ENCODE results near the gene TNFRSF18.

The TNFRSF18 gene

DNA sequence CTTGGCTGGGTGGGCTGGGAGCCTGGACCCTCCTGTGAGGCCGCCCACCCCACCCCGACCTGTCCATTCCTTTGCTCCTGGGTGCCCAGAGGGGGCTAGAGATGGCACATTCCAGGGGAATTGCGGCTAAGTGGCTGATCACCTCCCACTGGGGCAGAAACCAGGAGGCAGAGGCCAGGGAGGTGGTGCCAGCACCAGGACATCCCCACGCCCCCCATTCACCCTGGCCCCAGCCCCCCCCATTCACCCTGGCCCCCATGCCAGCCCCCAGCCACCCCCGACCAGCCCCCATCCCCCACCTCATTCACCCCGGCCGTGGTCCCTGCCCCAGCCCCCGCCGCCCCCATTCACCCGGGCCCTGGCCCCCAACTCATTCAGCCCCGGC lies 33.9 kb upstream of the TNFRSF18 start:
- no peak overlapping the region for H3K4me3 ChIP-seq (ENCODE audit: control insufficient read depth, low read depth, low read length)
- DNase-seq (ENCODE audit: low read depth): no peak
- TF ChIP-seq, protein P1, sequence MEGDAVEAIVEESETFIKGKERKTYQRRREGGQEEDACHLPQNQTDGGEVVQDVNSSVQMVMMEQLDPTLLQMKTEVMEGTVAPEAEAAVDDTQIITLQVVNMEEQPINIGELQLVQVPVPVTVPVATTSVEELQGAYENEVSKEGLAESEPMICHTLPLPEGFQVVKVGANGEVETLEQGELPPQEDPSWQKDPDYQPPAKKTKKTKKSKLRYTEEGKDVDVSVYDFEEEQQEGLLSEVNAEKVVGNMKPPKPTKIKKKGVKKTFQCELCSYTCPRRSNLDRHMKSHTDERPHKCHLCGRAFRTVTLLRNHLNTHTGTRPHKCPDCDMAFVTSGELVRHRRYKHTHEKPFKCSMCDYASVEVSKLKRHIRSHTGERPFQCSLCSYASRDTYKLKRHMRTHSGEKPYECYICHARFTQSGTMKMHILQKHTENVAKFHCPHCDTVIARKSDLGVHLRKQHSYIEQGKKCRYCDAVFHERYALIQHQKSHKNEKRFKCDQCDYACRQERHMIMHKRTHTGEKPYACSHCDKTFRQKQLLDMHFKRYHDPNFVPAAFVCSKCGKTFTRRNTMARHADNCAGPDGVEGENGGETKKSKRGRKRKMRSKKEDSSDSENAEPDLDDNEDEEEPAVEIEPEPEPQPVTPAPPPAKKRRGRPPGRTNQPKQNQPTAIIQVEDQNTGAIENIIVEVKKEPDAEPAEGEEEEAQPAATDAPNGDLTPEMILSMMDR (conservative IDR thresholded peaks at IDR 0.05; ENCODE audit: control insufficient read depth, insufficient read depth, low read depth, low read length): no peak

DNA sequence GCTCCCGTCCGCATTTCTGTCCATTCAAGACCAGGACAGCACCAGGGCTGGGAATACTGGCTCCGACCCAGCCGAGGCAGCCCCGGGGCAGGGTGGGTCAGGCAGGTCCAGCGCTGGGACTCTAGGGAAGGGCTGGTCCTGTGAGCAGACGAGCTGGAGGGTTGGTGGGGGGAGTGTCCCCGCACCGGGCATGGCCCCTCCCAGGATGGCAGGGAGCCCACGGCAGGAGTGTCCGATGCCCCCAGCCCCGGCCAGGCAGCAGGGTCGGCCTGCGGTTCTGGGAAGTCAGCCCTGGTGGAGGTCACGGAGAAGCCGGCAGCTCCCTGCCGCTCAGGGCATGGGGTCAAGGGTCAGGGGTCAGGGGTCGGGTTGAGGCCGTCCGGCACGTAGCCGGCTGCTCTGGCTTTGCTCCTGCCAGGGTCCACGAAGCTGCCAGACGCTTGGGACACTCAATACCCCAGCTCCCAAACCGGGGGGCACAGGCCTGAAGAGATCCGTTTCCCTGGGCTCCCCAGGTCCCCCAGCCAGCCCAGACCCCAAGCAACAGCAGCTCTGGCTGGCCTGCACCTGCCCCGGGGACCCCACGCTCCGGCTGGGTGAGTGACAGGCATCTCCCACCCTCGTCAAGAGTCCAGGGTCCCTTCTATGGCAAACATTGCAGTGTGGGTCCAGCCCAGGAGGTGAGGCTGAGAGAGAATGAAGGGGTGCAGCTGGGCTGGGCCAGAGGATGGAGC lies 33.4 kb upstream of the TNFRSF18 start:
- H3K4me3 ChIP-seq (ENCODE audit: control insufficient read depth, low read depth, low read length): no peak overlapping the region
- DNase-seq (ENCODE audit: low read depth): no peak
- TF ChIP-seq, protein P1 (conservative IDR thresholded peaks at IDR 0.05; ENCODE audit: control insufficient read depth, insufficient read depth, low read depth, low read length): no peak

DNA sequence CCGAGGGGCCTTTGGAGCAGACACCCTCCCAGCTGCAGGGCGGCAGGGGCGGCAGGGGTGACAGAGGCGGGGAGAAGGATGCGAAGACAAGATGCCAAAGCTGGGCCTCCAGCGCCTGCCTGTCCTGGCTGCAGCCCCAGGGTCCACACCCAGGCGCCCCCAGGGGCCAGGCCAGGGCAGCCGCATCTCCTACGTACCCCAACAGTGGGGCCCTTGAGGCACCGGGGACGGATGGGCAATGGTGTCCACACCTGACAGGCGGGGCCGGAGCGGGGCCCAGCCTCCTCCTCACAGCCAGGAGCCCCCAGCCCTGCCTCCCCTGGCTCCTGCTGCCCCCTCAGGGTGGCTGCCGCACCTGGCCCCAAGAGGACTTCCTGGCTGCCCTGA lies 32.8 kb upstream of the TNFRSF18 start:
- TF ChIP-seq, protein P1 (conservative IDR thresholded peaks at IDR 0.05; ENCODE audit: control insufficient read depth, insufficient read depth, low read depth, low read length): no peak
- no peak overlapping the region for H3K4me3 ChIP-seq (ENCODE audit: control insufficient read depth, low read depth, low read length)
- no peak for DNase-seq (ENCODE audit: low read depth)

DNA sequence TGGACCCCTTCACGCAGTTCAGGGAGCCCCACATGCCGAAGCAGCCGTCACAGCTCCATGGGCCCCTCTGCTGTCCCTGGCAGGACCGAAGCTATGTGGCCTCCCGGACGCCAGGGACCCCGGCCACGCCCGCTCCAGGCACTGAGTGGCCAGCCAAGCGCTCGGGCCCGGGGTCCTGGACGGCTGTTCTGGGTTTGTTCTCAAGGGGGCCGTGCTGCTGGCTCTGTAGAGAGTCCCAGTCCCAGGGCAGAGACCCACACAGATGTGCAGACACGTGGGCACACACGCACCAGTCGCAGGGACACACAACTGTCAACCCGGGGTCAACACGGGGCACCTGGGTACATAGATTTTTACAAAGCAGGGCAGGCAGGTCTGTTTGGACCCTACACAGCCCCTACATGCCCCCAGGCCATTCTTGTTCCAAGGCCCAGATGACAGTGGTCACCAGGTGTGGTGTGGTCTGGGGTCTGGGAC lies 32.3 kb upstream of the TNFRSF18 start:
- no peak overlapping the region for H3K4me3 ChIP-seq (ENCODE audit: control insufficient read depth, low read depth, low read length)
- TF ChIP-seq, protein P1 (conservative IDR thresholded peaks at IDR 0.05; ENCODE audit: control insufficient read depth, insufficient read depth, low read depth, low read length): no peak
- no peak for DNase-seq (ENCODE audit: low read depth)

DNA sequence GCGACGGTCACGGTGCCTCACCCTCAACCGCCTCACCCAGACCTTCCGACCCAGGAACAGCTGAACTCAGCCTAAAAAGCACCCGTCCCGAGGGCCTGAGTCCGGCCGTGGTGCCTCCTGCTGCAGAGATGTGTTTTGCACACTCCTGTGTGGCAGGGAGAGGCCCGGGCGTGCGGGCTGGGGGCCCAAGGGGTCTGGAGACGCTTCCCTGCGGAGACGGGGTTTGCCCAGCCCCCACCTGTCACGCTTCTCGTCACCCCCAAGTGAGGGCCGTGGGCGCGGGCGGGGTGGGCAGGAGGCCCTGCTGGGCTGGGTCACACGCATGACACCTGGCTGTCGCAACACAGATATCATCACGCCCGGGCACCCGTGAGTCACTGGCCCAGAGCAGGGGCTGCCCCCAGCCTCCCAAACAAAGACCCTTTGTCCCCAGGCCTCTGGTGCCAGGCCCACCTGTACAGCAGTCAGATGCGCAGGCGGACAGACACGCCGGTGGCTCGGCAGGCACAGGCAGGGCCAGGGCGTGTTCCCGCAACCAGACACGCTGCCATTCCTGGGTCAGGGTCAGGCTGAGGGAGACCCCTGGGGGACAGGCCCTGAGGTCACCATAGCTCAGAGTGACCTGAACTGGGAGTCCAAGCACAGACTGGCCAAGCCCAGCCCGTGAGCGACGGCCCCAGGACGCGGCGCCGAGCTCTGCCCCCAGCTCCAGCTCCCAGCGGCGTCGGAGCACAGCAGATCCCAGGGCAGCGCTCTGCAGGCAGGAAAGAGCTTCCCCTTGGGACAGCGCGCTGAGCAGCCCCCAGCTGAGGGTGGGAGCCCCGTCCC lies 31.7 kb upstream of the TNFRSF18 start:
- DNase-seq (ENCODE audit: low read depth): no peak
- TF ChIP-seq, protein P1 (conservative IDR thresholded peaks at IDR 0.05; ENCODE audit: control insufficient read depth, insufficient read depth, low read depth, low read length): no peak
- no peak overlapping the region for H3K4me3 ChIP-seq (ENCODE audit: control insufficient read depth, low read depth, low read length)

GRCh38 chr1:1236945-1237873 lies 30.8 kb upstream of the TNFRSF18 start:
- no peak overlapping the region for H3K4me3 ChIP-seq (ENCODE audit: control insufficient read depth, low read depth, low read length)
- DNase-seq (ENCODE audit: low read depth): no peak
- TF ChIP-seq, protein P1 (conservative IDR thresholded peaks at IDR 0.05; ENCODE audit: control insufficient read depth, insufficient read depth, low read depth, low read length): no peak
